CD4-positive, alpha-beta T cell (primary cell): ENCODE data around the gene RHOA. TPM values are rescaled to one million over a fixed set of nuclear protein-coding genes. Genes with fewer than 3 reads are reported as not detected.

Source experiments
- ATAC-seq: fragments of 200-7000 bp; cut with Tn5 transposase; one replicate; pipeline ENCODE4 v1.10.0; 2022; ENCODE audit warnings: mild to moderate bottlenecking; ENCODE audit not compliant: poor library complexity
- CTCF ChIA-PET: fragments of 350-600 bp; sonication (Branson Sonifier 250); formaldehyde crosslinking; loops from one replicate; lab custom pipeline; 2021; ENCODE audit warnings: antibody characterized with exemption, inconsistent platforms; lab: Charles Lee
- POLR2A ChIA-PET: fragments of 350-600 bp; sonication (Branson Sonifier 250); formaldehyde crosslinking; loops from one replicate; lab custom pipeline; 2021; ENCODE audit warnings: antibody characterized with exemption, inconsistent platforms; lab: Charles Lee
- DNase-seq, 14 experiments: peaks; one replicate each; pipeline ENCODE4 v3.0.0-alpha.2; 2013 to 2020; ENCODE audit warnings: mixed read lengths in 2 of 14
- H3K27ac ChIP-seq, 2 donors: one replicate each; pipeline versions ENCODE4 v1.5.1 to v1.7.0; 2013; ENCODE audit warnings: low read length in 2 of 2, low read depth in 1 of 2, mild to moderate bottlenecking in 1 of 2
- H3K27me3 ChIP-seq, 2 experiments: 1 replicate in 1 of 2; 2 replicates in 1 of 2; pipeline versions ENCODE4 v1.6.1 to v1.7.0; 2013; ENCODE audit warnings: low read length in 2 of 2, control low read depth in 1 of 2, mild to moderate bottlenecking in 1 of 2, moderate library complexity in 1 of 2; ENCODE audit not compliant: insufficient read depth in 2 of 2, control insufficient read depth in 1 of 2
- H3K36me3 ChIP-seq: one replicate; pipeline ENCODE4 v1.6.1; 2013; ENCODE audit warnings: low read length, control low read depth; ENCODE audit not compliant: insufficient read depth
- H3K4me1 ChIP-seq: one replicate; pipeline ENCODE4 v1.6.1; 2013; ENCODE audit warnings: low read length, control low read depth; ENCODE audit not compliant: insufficient read depth
- H3K4me3 ChIP-seq: one replicate; pipeline ENCODE4 v1.5.1; 2013; ENCODE audit warnings: mild to moderate bottlenecking, low read length, moderate library complexity
- H3K9me3 ChIP-seq, 2 experiments: 1 replicate in 1 of 2; 2 replicates in 1 of 2; pipeline versions ENCODE4 v1.6.1 to v1.7.0; 2013; ENCODE audit warnings: low read length in 2 of 2, mild to moderate bottlenecking in 2 of 2, control low read depth in 1 of 2, moderate library complexity in 1 of 2; ENCODE audit not compliant: control insufficient read depth in 1 of 2, insufficient read depth in 1 of 2
- H3K27ac Mint-ChIP-seq: one replicate; pipeline ENCODE4 v1.8.0; 2020; ENCODE audit warnings: mixed read lengths
- H3K27me3 Mint-ChIP-seq: one replicate; pipeline ENCODE4 v1.8.0; 2021; ENCODE audit warnings: mixed read lengths
- H3K36me3 Mint-ChIP-seq: one replicate; pipeline ENCODE4 v1.8.0; 2021; ENCODE audit warnings: low read depth, mixed read lengths
- H3K4me1 Mint-ChIP-seq: one replicate; pipeline ENCODE4 v1.8.0; 2021; ENCODE audit warnings: low read depth, mixed read lengths
- H3K4me3 Mint-ChIP-seq: one replicate; pipeline ENCODE4 v1.8.0; 2020; ENCODE audit warnings: mild to moderate bottlenecking, mixed read lengths
- H3K9me3 Mint-ChIP-seq: one replicate; pipeline ENCODE4 v1.8.0; 2020; ENCODE audit warnings: mixed read lengths
- CTCF ChIP-seq: fragments of 200-600 bp; IDR thresholded peaks from one replicate; pipeline ENCODE4 v1.8.0; 2022; ENCODE audit warnings: antibody characterized with exemption, mild to moderate bottlenecking
- intact Hi-C, 2 experiments: fragments of 100-400 bp; cut with DNase I in 1 of 2; cut with micrococcal nuclease in 1 of 2; formaldehyde crosslinking; loops; one replicate each; pipeline versions ENCODE4 v1.15.1 to v1.9.0; 2023 to 2025; cut with DNase I, micrococcal nuclease
- total RNA-seq, 174 experiments: library from RNA in 2 of 174; stranded (reverse) in 2 of 174; gene quantifications; one replicate each; pipeline ENCODE4 v1.2.3 and lab custom pipeline; 2021 to 2026

RHOA gene
- total RNA-seq, 2 experiments from 2014 or later: 256 to 271 TPM

DNA sequence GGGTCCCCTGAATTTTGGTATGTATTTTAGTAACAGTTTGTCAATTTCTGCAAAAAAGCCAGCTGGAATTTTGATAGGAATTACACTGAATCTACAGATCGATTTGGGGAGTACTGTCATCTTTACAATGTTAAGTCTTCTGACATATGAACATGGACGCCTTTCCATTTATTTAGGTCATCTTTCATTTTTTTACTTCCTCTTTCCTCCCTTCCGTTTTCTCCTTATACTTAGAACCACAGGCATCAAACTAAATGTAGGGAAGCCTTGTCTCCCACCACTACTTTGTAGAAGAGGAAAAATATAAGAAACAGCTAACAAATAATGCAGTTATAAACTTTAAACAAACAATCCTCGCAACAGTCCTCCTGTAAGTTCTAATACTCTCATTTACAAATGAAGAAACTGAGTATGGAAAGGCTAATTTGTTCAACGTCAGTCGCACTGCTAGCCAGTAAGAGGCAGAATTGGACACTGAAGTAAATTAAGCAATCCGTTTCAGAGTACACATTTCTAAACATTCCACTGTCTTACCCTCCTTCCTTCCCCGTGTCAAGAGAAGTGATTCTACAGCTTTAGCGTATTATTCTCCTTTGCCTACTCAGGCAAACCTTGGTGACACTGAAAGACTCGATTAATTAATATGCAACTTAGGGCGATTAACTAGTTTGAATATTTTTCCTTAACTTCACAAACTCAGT lies 25.6 kb downstream of the RHOA start:
- TF ChIP-seq CTCF: no peak
- no peak for ATAC-seq
- H3K36me3 ChIP-seq: peaks cover 12% of the 10 kb centered on the region
- no peaks in the 10 kb centered on the region for H3K27me3 ChIP-seq
- no peak overlapping the region for H3K4me3 ChIP-seq
- ChIA-PET POLR2A (interaction anchor here (0.6 kb wide), 1 partner anchor 19 kb away, joined by 3 read pairs; no protein-coding TSS in a partner anchor), CTCF (interaction anchor here (0.6 to 1.3 kb wide), 2 partner anchors 46 to 595 kb away, joined by 4 read pairs; no protein-coding TSS in a partner anchor)
- Mint-ChIP-seq H3K27me3 (no peaks in the 10 kb centered on the region), H3K27ac (peak overlapping the region; percentile 66), H3K4me3 (peak overlapping the region; percentile 40), H3K9me3 (no peaks in the 10 kb centered on the region), H3K36me3 (peaks cover 31% of the 10 kb centered on the region), H3K4me1 (peaks cover 58% of the 10 kb centered on the region)
- no peak for DNase-seq
- H3K4me1 ChIP-seq: peaks cover 66% of the 10 kb centered on the region
- intact Hi-C loops: no loop called here
- no peak overlapping the region for H3K27ac ChIP-seq
- no peaks in the 10 kb centered on the region for H3K9me3 ChIP-seq

GRCh38 chr3:49385617-49386016 lies 26.2 kb downstream of the RHOA start:
- Mint-ChIP-seq H3K27me3 (no peaks in the 10 kb centered on the region), H3K4me3 (peak overlapping the region; percentile 7), H3K36me3 (peaks cover 30% of the 10 kb centered on the region), H3K9me3 (no peaks in the 10 kb centered on the region), H3K27ac (peak overlapping the region; percentile 66), H3K4me1 (peaks cover 60% of the 10 kb centered on the region)
- ATAC-seq: no peak
- H3K4me1 ChIP-seq: peaks cover 65% of the 10 kb centered on the region
- POLR2A ChIA-PET: no interaction called here
- no peak for DNase-seq
- intact Hi-C loops: no loop called here
- no peak overlapping the region for H3K4me3 ChIP-seq
- CTCF ChIA-PET: interaction anchor here (1.3 kb wide), 1 partner anchor 45 kb away, joined by 4 read pairs; no protein-coding TSS in a partner anchor
- H3K27me3 ChIP-seq: no peaks in the 10 kb centered on the region
- no peak for TF ChIP-seq CTCF
- no peak overlapping the region for H3K27ac ChIP-seq
- H3K9me3 ChIP-seq: no peaks in the 10 kb centered on the region
- H3K36me3 ChIP-seq: peaks cover 12% of the 10 kb centered on the region

GRCh38 chr3:49383387-49383786 lies 28.4 kb downstream of the RHOA start:
- H3K4me3 Mint-ChIP-seq: no peak overlapping the region
- H3K9me3 Mint-ChIP-seq: no peaks in the 10 kb centered on the region
- peak overlapping the region; percentile 3 for H3K27ac Mint-ChIP-seq
- Histone ChIP-seq H3K27me3 (no peaks in the 10 kb centered on the region), H3K4me1 (peaks cover 62% of the 10 kb centered on the region), H3K27ac (no peak overlapping the region), H3K36me3 (peaks cover 10% of the 10 kb centered on the region), H3K4me3 (no peak overlapping the region), H3K9me3 (no peaks in the 10 kb centered on the region)
- ATAC-seq: no peak
- H3K4me1 Mint-ChIP-seq: peaks cover 69% of the 10 kb centered on the region
- intact Hi-C loops: no loop called here
- no peak for DNase-seq
- CTCF ChIA-PET: interaction anchor here (0.7 kb wide), 1 partner anchor 487 kb away, joined by 3 read pairs; no protein-coding TSS in a partner anchor
- no peak for TF ChIP-seq CTCF
- peaks cover 21% of the 10 kb centered on the region for H3K36me3 Mint-ChIP-seq
- POLR2A ChIA-PET: no interaction called here
- no peaks in the 10 kb centered on the region for H3K27me3 Mint-ChIP-seq
